NCI-H2081 (cell line): ENCODE data around the gene ST8SIA5.

ENCODE experiments used
- DNase-seq, 2 experiments: peaks; one replicate each; lab custom pipeline; 2025; lab: John Stamatoyannopoulos, UW

The ST8SIA5 gene

GRCh38 chr18:46740046-46740445, 16.8 kb downstream of the ST8SIA5 start:
- no peak for DNase-seq

- no peak for DNase-seq
Observed at GRCh38 chr18:46738491-46738890, 18.4 kb downstream of the ST8SIA5 start.

DNA sequence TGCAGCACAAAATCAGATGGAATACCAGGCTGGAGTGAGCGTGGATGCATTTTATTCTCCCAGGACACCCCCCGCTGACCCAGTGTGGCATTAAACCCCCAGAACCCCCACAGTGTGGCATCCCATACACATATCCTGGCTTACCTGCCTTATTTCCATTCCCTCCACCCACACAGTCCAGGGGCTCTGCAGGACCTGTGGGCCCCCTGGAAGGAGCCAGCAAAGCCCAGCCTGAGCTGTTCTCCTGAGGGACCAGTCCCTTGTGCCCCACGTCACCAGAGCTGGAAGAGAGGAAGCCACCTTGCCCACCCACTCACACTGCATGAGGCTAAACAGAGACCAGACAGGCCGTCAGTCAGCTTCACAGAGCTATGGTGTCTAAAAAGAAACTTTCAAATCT, 20.1 kb downstream of the ST8SIA5 start:
- no peak for DNase-seq

DNA sequence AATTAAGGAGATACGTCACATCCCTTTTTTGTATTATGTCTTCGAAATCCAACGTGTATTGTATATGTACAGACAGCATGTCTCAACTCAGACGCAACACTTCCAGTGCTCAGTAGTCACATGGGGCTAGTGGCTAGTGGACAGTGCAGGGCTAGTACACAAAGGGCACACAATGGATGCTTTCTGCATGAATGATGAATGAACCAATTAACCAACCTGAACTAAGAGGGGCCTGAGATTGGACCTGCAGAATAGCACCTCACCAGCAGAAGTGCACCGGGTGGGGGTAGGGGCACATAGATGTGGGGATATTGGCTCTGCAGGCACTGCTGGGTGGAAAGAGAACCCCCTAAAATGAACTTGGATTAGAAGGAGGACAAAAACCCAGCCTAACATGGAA, 20.7 kb downstream of the ST8SIA5 start:
- no peak for DNase-seq

GRCh38 chr18:46734981-46735380, 21.9 kb downstream of the ST8SIA5 start:
- DNase-seq: no peak

DNA sequence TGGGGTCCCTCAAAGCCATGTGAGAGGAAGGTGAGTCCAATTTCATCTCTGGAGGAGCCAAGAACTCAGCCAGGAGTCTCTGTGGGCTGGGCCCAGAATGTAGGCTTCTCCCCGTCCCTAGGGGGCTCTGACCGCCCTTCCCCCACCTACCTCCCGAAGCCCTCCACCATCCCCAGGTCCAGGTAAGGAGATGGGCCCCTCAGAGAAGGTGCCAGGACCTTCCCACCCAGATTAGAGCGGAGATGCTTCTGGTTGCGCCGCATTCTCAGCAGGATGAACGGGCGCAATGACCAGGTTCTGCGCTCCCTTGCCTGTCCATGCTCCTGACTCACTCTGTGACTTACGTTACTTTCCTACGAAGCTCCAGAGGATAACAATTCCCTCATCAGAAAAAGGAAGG, 23.0 kb downstream of the ST8SIA5 start:
- no peak for DNase-seq

DNA sequence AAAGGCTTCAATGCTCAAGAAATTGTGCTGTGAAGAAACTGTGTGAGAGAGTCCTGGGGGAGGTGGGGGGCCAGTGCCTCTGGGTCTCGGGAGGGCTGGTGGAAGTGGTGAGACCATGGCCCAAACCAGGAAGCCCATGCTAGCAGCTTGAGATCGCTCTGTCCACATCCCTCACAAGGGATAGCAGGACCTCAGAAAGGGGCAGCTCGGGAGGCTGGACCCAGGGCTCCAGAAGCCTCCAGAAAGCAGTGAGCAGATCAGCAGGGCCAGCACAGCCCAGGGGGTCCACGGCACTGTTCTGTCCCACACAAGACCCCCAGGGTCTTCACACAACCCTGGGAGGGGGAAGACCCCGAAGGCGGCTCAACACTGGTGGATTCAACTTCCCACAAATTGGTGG, 24.1 kb downstream of the ST8SIA5 start:
- DNase-seq: no peak

DNA sequence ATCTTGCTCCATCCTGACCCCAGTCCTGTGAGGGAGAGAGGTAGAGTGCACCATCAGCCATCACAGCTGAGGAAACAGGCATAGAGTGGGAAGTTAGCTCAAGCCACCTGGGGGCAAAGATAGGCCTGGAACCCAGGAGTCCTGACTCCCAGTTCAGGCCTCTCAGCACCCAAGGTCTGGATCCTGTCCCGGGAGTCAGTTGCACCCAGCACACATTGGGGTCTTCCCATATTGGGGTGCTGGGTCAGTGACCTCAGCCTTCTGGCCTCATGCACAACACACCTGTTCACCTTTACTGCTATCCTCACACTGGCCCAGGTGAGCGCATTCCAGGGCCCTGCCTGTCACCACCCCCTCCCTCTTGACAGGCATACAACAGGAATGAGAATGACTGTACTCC, 24.7 kb downstream of the ST8SIA5 start:
- DNase-seq: no peak

DNA sequence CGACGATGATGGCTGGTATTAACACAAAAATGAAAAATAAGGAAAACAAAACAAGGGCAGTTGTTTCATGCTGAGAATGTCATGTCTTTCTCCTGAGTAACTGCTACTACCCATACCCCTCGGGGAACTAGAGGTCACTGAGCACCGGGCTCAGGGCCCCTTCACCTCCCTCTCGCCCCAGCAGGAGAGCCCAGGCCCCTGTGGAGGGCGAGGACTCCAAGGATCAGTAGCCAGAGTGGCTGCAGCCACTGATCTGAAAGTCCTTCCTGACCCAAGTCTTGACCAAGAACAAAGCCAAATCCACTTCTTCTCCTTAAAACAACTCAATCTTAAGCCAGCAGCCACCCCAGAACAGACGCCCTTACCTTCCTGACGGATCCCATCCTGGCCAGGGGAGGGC, 25.5 kb downstream of the ST8SIA5 start:
- no peak for DNase-seq

DNA sequence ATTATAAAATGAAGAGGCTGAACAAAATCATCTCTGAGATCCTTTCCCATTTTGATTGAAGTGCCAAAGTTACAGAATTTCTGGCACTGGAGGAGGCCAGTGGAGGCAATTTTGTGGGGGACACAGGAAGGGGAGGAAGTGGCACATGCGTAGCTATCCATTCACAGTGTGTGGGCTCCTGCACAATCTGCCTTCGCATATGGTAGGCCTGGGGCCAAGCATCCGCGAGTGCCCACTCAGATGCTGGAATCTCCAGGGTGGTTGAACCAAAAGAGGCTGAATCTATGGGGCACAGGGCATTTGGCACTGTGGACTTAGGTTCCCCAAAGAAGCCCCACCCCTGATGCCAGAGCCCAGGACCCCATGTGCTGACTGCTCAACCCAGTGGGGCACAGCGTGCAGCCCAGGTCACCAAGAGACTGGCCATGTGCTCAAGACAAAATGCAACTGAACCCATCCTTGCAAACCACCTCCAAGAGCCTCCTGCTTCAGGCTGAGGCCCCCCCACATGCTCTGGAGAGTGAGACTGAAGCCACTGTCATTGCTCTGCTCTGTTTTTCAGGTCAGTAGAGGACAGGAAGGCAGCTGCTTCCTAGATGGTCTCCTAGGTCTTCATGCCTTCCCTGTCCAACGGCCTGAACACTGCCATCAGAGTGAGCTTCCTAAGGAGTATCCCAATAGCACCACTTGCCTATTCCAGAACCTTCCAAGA, 28.5 kb downstream of the ST8SIA5 start:
- DNase-seq: no peak

GRCh38 chr18:46727177-46727576, 29.7 kb downstream of the ST8SIA5 start:
- DNase-seq: no peak

DNA sequence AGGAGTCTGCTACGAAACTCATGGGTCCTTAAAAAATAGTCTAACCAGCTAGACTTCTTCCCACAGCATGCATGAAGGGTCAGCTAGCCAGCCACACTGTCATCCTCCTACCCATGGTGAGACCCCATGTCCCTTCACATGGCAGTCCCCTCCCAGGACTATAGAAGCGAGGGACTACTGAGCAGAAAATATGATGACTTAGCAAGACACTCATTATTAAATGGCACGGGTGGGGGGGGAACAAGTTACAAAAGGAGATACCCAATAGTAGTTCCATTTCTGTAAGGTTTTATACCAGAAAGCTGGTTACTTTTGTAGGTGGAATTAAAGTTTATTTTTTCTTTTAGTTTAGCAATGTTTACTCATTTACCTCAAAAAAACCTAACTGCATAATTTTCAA, 31.5 kb downstream of the ST8SIA5 start:
- DNase-seq: no peak

- DNase-seq: no peak
Observed at GRCh38 chr18:46723856-46724415, 32.9 kb downstream of the ST8SIA5 start.

DNA sequence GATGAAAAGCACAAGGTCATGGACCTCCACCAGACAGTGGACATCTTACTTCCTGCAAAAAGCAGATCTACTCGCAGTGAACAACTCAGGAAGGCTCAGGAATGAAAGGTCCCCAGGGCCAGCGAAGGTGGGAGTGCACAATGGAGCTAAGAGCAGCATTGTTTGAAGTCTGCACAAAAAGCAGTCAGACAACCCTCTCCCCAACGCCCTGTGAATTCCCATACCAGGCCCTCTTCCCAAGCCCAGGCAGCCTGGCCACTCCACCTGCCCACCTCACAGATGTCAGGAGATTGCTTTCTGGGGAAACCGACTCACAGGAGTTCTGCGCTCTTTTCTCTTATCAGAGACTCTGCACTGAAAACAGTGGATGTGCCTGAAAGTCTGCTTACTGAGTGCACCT, 34.8 kb downstream of the ST8SIA5 start:
- DNase-seq: no peak

DNA sequence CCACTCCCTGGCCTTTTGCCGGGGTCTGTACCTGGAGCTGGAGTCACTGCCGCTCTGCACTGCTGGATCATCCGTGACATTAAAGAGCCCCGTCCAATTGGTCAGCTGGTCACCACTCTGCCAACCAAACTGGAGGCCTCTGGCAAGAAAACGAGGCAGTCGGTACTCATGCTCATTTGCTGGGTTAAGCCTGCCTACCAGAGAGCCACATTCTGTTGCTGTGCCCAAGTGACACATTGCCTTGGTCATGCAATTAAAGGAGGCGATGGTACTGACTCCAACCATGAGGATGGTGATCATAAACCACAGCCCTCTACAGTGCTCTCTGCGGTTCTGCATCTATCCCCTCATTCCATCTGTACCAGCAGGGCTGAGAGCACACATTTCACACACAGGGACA, 35.5 kb downstream of the ST8SIA5 start:
- no peak for DNase-seq

- no peak for DNase-seq
Observed at GRCh38 chr18:46720521-46720920, 36.3 kb downstream of the ST8SIA5 start.

- no peak for DNase-seq
Observed at GRCh38 chr18:46720092-46720491, 36.8 kb downstream of the ST8SIA5 start.

GRCh38 chr18:46719388-46719787, 37.5 kb downstream of the ST8SIA5 start:
- DNase-seq: no peak

DNA sequence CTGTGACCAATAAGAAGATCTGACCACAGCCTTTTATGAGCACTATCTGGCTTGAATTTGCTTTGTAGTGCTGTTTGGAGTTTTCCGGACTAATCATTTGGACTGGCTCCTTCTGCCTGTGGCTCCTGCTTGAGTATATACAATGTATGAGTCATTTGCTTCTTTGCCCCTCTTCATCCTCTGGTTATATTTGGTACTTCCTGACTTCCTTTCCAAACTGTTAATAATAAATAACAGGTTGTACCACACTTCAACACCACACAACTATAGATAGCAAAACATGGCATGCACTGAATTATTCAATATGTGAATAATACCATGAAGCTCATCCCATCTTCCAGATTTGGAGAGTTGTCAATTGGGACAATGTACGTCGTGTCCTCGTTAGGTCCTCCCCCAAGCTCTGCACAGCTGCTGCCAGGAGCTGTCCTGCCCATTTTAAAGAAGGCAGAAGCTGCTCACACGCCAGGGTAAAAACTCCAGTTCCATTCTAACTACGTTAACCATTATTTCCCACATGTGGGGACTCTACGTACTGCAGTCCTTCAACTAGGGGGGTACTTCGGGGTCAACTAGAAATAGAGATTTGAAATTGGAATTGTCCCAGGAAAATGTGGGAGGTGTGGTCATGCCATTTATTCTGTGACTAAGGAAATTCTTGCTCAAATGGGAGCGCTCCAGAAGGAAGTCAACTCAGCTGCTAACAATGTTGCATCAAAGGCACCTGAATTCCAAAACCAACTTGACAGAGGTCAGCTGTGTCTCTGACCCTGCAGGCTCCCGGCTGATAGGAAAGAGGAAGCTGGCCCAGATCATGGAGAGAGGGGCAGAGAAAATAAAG, 38.1 kb downstream of the ST8SIA5 start:
- DNase-seq: no peak

DNA sequence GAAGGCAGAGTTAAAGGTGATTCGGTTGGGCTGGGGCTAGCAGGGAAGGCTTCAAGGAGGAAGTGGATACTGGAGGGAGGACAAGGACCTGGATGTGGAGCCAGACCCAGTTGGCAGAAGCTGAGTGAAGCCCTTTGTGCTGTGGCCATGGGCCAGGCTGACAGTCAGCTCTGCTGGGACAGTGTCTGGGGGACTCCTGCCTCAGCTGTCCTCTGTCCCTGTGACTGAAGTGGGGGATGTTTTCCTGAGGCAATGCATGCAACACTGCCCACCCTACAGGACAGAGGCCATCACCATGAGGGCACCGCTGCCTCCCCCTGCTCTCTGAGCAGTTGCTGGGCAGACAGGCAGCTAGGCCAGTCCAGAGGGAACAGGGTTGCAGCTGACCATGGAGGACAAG, 40.0 kb downstream of the ST8SIA5 start:
- DNase-seq: no peak

- DNase-seq: no peak
Observed at GRCh38 chr18:46716336-46716735, 40.5 kb downstream of the ST8SIA5 start.

DNA sequence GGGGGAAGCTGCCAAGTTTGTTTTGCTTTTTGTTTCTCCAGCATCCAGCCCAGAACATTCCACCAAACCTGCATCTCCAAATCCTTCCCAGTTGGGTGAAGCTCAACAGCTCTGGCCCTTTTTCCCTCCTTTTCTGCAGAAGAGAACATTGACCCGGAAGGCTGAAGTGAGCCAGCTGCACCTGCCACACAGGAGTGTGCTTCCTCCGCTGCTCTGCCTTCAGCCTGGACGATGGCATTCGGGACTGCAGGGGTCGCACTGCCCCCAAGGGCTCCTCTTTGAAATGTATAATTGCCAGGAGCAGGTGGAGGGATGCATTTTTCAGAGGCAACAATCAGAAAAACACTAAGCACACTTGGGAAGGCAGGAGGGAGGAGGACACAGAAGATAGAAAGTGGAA, 41.8 kb downstream of the ST8SIA5 start:
- DNase-seq: no peak

DNA sequence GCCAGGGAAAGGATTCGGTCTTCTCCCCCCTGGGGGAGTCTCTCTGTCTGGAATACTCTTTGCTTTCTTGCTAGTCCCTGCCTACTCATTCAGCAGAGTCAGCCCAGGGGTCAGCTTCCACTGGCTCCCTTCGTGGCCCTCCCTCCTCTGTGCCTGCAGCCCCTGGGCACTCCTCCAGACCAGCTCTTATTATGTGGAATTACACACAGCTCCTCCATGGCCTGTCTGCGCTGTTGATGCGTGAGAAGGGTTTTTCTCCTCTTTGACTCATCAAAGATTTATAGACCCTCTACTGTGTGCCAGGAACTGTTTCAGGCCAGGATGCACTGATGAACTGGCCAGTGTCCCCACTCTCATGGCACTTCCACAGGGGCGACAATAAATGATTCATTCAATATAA, 44.4 kb downstream of the ST8SIA5 start:
- no peak for DNase-seq
